IMR-90 (cell line): ENCODE results near the gene PIGC.

Experiments used
- BHLHE40 ChIP-seq: fragments of 150-350 bp; IDR thresholded peaks from 2 replicates; pipeline ENCODE4 v1.6.1; 2016; ENCODE audit warnings: mild to moderate bottlenecking, low read depth, low read length
- CEBPB ChIP-seq: IDR thresholded peaks from 2 replicates; pipeline ENCODE4 v1.6.1; 2012; ENCODE audit warnings: low read depth, low read length, improper control_type of control experiment
- CHD1 ChIP-seq: IDR thresholded peaks from 2 replicates; pipeline ENCODE4 v1.6.1; 2012; ENCODE audit warnings: low read depth, low read length, improper control_type of control experiment
- CTCF ChIP-seq: conservative IDR thresholded peaks from 2 replicates; pipeline ENCODE4 v1.5.1; 2012; ENCODE audit warnings: mild to moderate bottlenecking, low read depth, low read length, improper control_type of control experiment
- ELK1 ChIP-seq: fragments of 150-350 bp; IDR thresholded peaks from 2 replicates; pipeline ENCODE4 v1.6.1; 2016; ENCODE audit warnings: low read depth, mild to moderate bottlenecking, low read length, moderate library complexity, borderline replicate concordance
- FOS ChIP-seq: fragments of 150-350 bp; IDR thresholded peaks from 2 replicates; pipeline ENCODE4 v1.6.1; 2016; ENCODE audit warnings: low read depth, low read length
- MAFK ChIP-seq: IDR thresholded peaks from 2 replicates; pipeline ENCODE4 v1.6.1; 2012; ENCODE audit warnings: low read depth, low read length, improper control_type of control experiment
- MXI1 ChIP-seq: IDR thresholded peaks from 2 replicates; pipeline ENCODE4 v1.6.1; 2012; ENCODE audit warnings: low read depth, mild to moderate bottlenecking, low read length, moderate library complexity, borderline replicate concordance
- POLR2A ChIP-seq: IDR thresholded peaks from 2 replicates; pipeline ENCODE4 v1.6.1; 2012; ENCODE audit warnings: mild to moderate bottlenecking, low read depth, low read length
- RAD21 ChIP-seq: IDR thresholded peaks from 2 replicates; pipeline ENCODE4 v1.6.1; 2012; ENCODE audit warnings: low read length, improper control_type of control experiment
- RCOR1 ChIP-seq: IDR thresholded peaks from 2 replicates; pipeline ENCODE4 v1.6.1; 2012; ENCODE audit warnings: mild to moderate bottlenecking, low read length, improper control_type of control experiment; ENCODE audit not compliant: insufficient replicate concordance
- RFX5 ChIP-seq: IDR thresholded peaks from 2 replicates; pipeline ENCODE4 v1.8.0; 2012; ENCODE audit warnings: low read depth, mild to moderate bottlenecking, low read length, moderate library complexity
- SMC3 ChIP-seq: fragments of 150-350 bp; IDR thresholded peaks from 2 replicates; pipeline ENCODE4 v1.6.1; 2016; ENCODE audit warnings: low read depth, mild to moderate bottlenecking, antibody characterized with exemption, low read length, moderate library complexity
- USF2 ChIP-seq: fragments of 150-350 bp; IDR thresholded peaks from 2 replicates; pipeline ENCODE4 v1.6.1; 2017; ENCODE audit warnings: mild to moderate bottlenecking, antibody characterized with exemption, low read length, low read depth

- no peak for TF ChIP-seq POLR2A
- no peak for TF ChIP-seq CTCF
- TF ChIP-seq MAFK, result no peak
- no peak for TF ChIP-seq RAD21
- no peak for TF ChIP-seq USF2
- TF ChIP-seq CEBPB, result no peak
- TF ChIP-seq BHLHE40, result no peak
- no peak for TF ChIP-seq RFX5
- TF ChIP-seq FOS, result no peak
- TF ChIP-seq ELK1, result no peak
- TF ChIP-seq MXI1, result no peak
- no peak for TF ChIP-seq SMC3
- no peak for TF ChIP-seq RCOR1
- TF ChIP-seq CHD1, result no peak
Observed at GRCh38 chr1:172488393-172488792, 44.5 kb upstream of the PIGC start.
